ENCODE measurements around the gene PIAS1. TPM values are rescaled to one million over a fixed set of nuclear protein-coding genes. Genes with fewer than 3 reads are reported as not detected.

Gene PIAS1
- total and polyA plus RNA-seq, 9 of the 15 experiments (the other 6 are each of a cell fraction or from before 2014, with no cell fraction given): 18.0 to 59.1 (median 28.5) TPM

- H3K9ac ChIP-seq (ENCODE audit: insufficient read depth in 1 of 2, low read depth in 2 of 2, low read length in 2 of 2): peak overlapping the region; percentile 88 to 99
- H3K4me2 ChIP-seq (ENCODE audit: insufficient read depth, low read length): peak overlapping the region; percentile 99
- H3K36me3 ChIP-seq (ENCODE audit: control insufficient read depth, insufficient read depth, low read length): peaks cover 25% of the 10 kb centered on the region
- H3K9me1 ChIP-seq (ENCODE audit: control insufficient read depth, insufficient read depth, low read length): peaks cover 2% of the 10 kb centered on the region
- in situ Hi-C loops (cut with MboI) (no loop called here), intact Hi-C loops (cut with micrococcal nuclease) (no loop called here)
- CTCF ChIA-PET (ENCODE audit: low intra/inter-chr PET ratio): no interaction called here
- ATAC-seq (peak; percentile 10), FAIRE-seq (peak; percentile 64), DNase-seq (ENCODE audit: extremely low read depth in 1 of 4, low spot score in 3 of 4) (peak in 3 of 4 experiments; percentile 28 to 50 (median 29))
- H3K4me3 ChIP-seq: peak overlapping the region; percentile 93
- H3K27ac ChIP-seq (ENCODE audit: extremely low read depth, low read depth, low read length): peak overlapping the region; percentile 95
- H4K20me1 ChIP-seq (replicated peaks; ENCODE audit: control insufficient read depth, insufficient read depth, low read length): peaks cover 18% of the 10 kb centered on the region
- peak overlapping the region; percentile 91 for H2AFZ ChIP-seq (ENCODE audit: low read depth, low read length)
- peaks cover 61% of the 10 kb centered on the region for H3K79me2 ChIP-seq (ENCODE audit: control insufficient read depth, insufficient read depth, low read length)
- H3K9me3 ChIP-seq (replicated peaks; ENCODE audit: control insufficient read depth, insufficient read depth, low read depth, low read length): no peaks in the 10 kb centered on the region
- POLR2A ChIA-PET: interaction anchor here (0.6 to 2.7 kb wide), 12 partner anchors 8 to 822 kb away, joined by 3 to 18 read pairs (median 3); partner anchors contain the start of gene FEM1B
- no peaks in the 10 kb centered on the region for H3K27me3 ChIP-seq (ENCODE audit: control insufficient read depth in 2 of 2, insufficient read depth in 2 of 2, low read length in 2 of 2)
- TSS peak; percentile 61 for BruUV-seq (replicated peaks)
- peaks cover 29 to 36% of the 10 kb centered on the region in 2 experiments for H3K4me1 ChIP-seq (replicated peaks in 1 of 2; ENCODE audit: control insufficient read depth in 2 of 2, insufficient read depth in 2 of 2, low read length in 2 of 2)
- WGBS (ENCODE audit: insufficient coverage, low coverage, missing lambda C conversion rate): 2% methylated on average over 25 of the region's 25 CpGs
- TF ChIP-seq IFI16 (CRISPR knock-in tag; IDR thresholded peaks at IDR 0.05) (no peak), KDM1A (IDR thresholded peaks at IDR 0.05) (peak; percentile 79 to 94), DACH1 (IDR thresholded peaks at IDR 0.05; ENCODE audit: partially characterized antibody) (no peak), MCM3 (IDR thresholded peaks at IDR 0.05) (no peak), CEBPG (CRISPR knock-in tag; IDR thresholded peaks at IDR 0.05) (peak; percentile 42; the same call in 1 of the 2 replicates), CEBPG (tag; conservative IDR thresholded peaks at IDR 0.05 in 1 of 2, IDR thresholded peaks at IDR 0.05 in 1 of 2) (0 out of 4 replicates have a peak, but pooled peaks of 1 of the 2 experiments have one; percentile 3), POLR2AphosphoS2 (IDR thresholded peaks at IDR 0.05; ENCODE audit: low read length) (no peak), TAL1 (IDR thresholded peaks at IDR 0.05) (no peak), ZNF174 (CRISPR knock-in tag; IDR thresholded peaks at IDR 0.05) (no peak), HDAC1 (IDR thresholded peaks at IDR 0.05) (peak; percentile 19 to 61; a peak in 3 of 4 replicates), ARNT (IDR thresholded peaks at IDR 0.05) (0 out of 4 replicates have a peak, but pooled peaks of 1 of the 2 experiments have one; percentile 76), BRCA1 (IDR thresholded peaks at IDR 0.05) (no peak), BRCA1 (CRISPR knock-in tag; IDR thresholded peaks at IDR 0.05) (no peak), MAFK (IDR thresholded peaks at IDR 0.05; ENCODE audit: low read length) (no peak), RBM25 (IDR thresholded peaks at IDR 0.05; ENCODE audit: low read depth, low read length, severe bottlenecking) (peak; percentile 75), GTF3C2 (IDR thresholded peaks at IDR 0.05; ENCODE audit: borderline replicate concordance, extremely low read depth, insufficient read length) (peak; percentile 48)
- TF ChIP-seq, protein P1, sequence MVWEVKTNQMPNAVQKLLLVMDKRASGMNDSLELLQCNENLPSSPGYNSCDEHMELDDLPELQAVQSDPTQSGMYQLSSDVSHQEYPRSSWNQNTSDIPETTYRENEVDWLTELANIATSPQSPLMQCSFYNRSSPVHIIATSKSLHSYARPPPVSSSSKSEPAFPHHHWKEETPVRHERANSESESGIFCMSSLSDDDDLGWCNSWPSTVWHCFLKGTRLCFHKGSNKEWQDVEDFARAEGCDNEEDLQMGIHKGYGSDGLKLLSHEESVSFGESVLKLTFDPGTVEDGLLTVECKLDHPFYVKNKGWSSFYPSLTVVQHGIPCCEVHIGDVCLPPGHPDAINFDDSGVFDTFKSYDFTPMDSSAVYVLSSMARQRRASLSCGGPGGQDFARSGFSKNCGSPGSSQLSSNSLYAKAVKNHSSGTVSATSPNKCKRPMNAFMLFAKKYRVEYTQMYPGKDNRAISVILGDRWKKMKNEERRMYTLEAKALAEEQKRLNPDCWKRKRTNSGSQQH (CRISPR knock-in tag; IDR thresholded peaks at IDR 0.05): no peak
- TF ChIP-seq, protein P2, sequence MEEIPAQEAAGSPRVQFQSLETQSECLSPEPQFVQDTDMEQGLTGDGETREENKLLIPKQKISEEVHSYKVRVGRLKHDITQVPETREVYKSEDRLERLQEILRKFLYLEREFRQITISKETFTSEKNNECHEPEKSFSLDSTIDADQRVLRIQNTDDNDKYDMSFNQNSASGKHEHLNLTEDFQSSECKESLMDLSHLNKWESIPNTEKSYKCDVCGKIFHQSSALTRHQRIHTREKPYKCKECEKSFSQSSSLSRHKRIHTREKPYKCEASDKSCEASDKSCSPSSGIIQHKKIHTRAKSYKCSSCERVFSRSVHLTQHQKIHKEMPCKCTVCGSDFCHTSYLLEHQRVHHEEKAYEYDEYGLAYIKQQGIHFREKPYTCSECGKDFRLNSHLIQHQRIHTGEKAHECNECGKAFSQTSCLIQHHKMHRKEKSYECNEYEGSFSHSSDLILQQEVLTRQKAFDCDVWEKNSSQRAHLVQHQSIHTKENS (CRISPR knock-in tag; IDR thresholded peaks at IDR 0.05): no peak
These were observed 174.2 kb downstream of the PIAS1 start for GRCh38 chr15:68228143-68228970.

Measured in K562 (cell line).